ENCODE measurements around the gene LIN52.
A peak's percentile ranks its signal among the peaks of the same experiment; 100 is the strongest.
"Not testable (repeated sequence)": the region's sequence is repeated elsewhere in the genome, so short reads cannot be mapped to it uniquely, and the experiment has no call there.

Gene LIN52

DNA sequence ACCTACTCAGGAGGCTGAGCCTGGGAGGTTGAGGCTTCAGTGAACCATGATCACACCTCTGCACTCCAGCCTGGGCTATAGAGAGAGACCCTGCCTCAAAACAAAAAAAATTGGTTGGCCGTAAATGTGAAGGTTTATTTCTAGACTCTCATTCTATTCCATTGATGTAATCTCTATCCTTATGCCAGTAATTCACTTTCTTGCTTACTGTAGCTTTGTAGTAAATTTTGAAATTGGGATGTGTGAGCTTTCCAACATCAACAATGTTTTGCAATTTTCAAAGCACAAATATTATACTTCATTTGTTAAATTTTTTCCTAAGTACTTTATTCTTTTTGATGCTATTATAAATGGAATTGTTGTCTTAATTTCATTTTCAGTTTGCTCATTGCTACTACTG lies 24.6 kb downstream of the LIN52 start:
- H3K4me1 ChIP-seq (ENCODE audit: control insufficient read depth in 1 of 2, insufficient read depth in 2 of 2, low read length in 2 of 2): no peaks in the 10 kb centered on the region
- H3K9ac ChIP-seq (ENCODE audit: low read length): no peak overlapping the region
- H4K12ac ChIP-seq (ENCODE audit: low read depth, low read length): no peak overlapping the region
- no peak overlapping the region for H4K8ac ChIP-seq (ENCODE audit: low read depth, low read length)
- H2AK5ac ChIP-seq (ENCODE audit: low read length): no peak overlapping the region
- no peak overlapping the region for H2BK5ac ChIP-seq (ENCODE audit: low read depth, low read length, poor library complexity)
- no peak overlapping the region for H3K27ac ChIP-seq (ENCODE audit: low read depth, low read length)
- WGBS (ENCODE audit: extremely low coverage, insufficient coverage, insufficient read length): no CpG with 5 or more reads among the region's 1 CpG
- no peak overlapping the region for H2AFZ ChIP-seq (ENCODE audit: insufficient read depth, low read length, poor library complexity)
- H2BK120ac ChIP-seq (ENCODE audit: insufficient read depth, low read length, poor library complexity): no peak overlapping the region
- H4K91ac ChIP-seq (ENCODE audit: low read depth, low read length): no peak overlapping the region
- no peak overlapping the region for H3K14ac ChIP-seq (ENCODE audit: low read length)
- no peak overlapping the region for H2BK12ac ChIP-seq (ENCODE audit: low read length)
- no peaks in the 10 kb centered on the region for H3K27me3 ChIP-seq (ENCODE audit: insufficient read depth, low read length)
- H3K4me2 ChIP-seq (ENCODE audit: low read length): no peak overlapping the region
- no peak overlapping the region for H3K4me3 ChIP-seq (ENCODE audit: low read depth, low read length)
- H3K79me1 ChIP-seq (ENCODE audit: low read length): no peaks in the 10 kb centered on the region
- H3K9me3 ChIP-seq (ENCODE audit: insufficient read depth, low read depth, low read length): no peaks in the 10 kb centered on the region
- H3K18ac ChIP-seq (ENCODE audit: low read length): no peak overlapping the region
- no peaks in the 10 kb centered on the region for H3K36me3 ChIP-seq (ENCODE audit: control insufficient read depth in 1 of 2, insufficient read depth in 2 of 2, low read length in 2 of 2)
- no peak overlapping the region for H3K4ac ChIP-seq (ENCODE audit: low read depth, low read length)
- no peaks in the 10 kb centered on the region for H3K79me2 ChIP-seq (ENCODE audit: control insufficient read depth, insufficient read depth, low read length, poor library complexity)
- DNase-seq: no peak
- H3K23ac ChIP-seq (ENCODE audit: low read length): no peak overlapping the region

DNA sequence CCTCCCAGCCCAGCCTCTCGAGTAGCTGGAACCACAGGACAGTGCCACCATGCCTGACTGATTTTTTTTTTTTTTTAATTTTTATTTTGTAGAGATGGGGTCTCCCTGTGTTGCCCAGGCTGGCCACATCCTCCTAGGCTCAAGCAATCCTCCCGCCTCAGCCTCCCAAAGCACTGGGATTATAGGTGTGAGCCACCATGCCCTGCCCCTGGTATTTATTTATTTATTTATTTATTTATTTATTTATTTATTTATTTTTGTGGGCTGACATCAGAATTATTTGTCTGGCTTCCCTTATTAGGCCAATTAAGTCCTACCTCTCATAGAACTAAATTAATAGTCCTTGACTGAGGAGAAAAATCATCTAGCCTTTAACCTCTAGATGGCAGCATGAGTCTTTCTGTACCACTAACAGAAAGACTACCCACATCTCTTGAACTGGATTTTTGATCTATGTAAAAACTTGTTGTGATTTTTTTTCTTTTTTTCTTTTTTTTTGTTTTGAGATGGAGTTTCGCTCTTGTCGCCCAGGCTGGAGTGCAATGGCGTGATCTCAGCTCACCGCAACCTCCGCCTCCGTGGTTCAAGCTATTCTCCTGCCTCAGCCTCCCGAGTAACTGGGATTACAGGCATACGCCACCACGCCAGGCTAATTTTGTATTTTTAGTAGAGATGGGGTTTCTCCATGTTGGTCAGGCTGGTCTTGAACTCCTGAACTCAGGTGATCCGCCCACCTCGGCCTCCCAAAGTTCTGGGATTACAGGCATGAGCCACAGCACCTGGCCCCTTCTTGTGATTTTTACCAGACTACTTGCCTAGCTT lies 26.9 kb downstream of the LIN52 start:
- not testable (repeated sequence) for H3K4ac ChIP-seq (ENCODE audit: low read depth, low read length); H3K79me1 ChIP-seq (ENCODE audit: low read length); H2AFZ ChIP-seq (ENCODE audit: insufficient read depth, low read length, poor library complexity); H2BK5ac ChIP-seq (ENCODE audit: low read depth, low read length, poor library complexity); H3K36me3 ChIP-seq (ENCODE audit: control insufficient read depth in 1 of 2, insufficient read depth in 2 of 2, low read length in 2 of 2); H3K9me3 ChIP-seq (ENCODE audit: insufficient read depth, low read depth, low read length); H4K8ac ChIP-seq (ENCODE audit: low read depth, low read length); H2BK12ac ChIP-seq (ENCODE audit: low read length); H4K91ac ChIP-seq (ENCODE audit: low read depth, low read length); H3K27ac ChIP-seq (ENCODE audit: low read depth, low read length); H3K79me2 ChIP-seq (ENCODE audit: control insufficient read depth, insufficient read depth, low read length, poor library complexity); H3K9ac ChIP-seq (ENCODE audit: low read length); H3K4me3 ChIP-seq (ENCODE audit: low read depth, low read length); H3K23ac ChIP-seq (ENCODE audit: low read length); H3K4me1 ChIP-seq (ENCODE audit: control insufficient read depth in 1 of 2, insufficient read depth in 2 of 2, low read length in 2 of 2); H3K27me3 ChIP-seq (ENCODE audit: insufficient read depth, low read length); H3K4me2 ChIP-seq (ENCODE audit: low read length); H3K14ac ChIP-seq (ENCODE audit: low read length); H4K12ac ChIP-seq (ENCODE audit: low read depth, low read length); H2BK120ac ChIP-seq (ENCODE audit: insufficient read depth, low read length, poor library complexity); H2AK5ac ChIP-seq (ENCODE audit: low read length); H3K18ac ChIP-seq (ENCODE audit: low read length)
- no CpG with 5 or more reads among the region's 13 CpGs for WGBS (ENCODE audit: extremely low coverage, insufficient coverage, insufficient read length)
- DNase-seq: peak; percentile 18 to 75

DNA sequence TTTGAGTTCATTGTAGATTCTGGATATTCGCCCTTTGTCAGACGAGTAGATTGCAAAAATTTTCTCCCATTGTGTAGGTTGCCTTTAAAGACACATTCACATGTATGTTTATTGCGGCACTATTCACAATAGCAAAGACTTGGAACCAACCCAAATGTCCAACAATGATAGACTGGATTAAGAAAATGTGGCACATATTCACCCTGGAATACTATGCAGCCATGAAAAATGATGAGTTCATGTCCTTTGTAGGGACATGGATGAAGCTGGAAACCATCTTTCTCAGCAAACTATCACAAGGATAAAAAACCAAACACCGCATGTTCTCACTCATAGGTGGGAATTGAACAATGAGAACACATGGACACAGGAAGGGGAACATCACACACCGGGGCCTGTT lies 40.7 kb downstream of the LIN52 start:
- DNase-seq; H2AFZ ChIP-seq (ENCODE audit: insufficient read depth, low read length, poor library complexity); H3K18ac ChIP-seq (ENCODE audit: low read length); H3K27me3 ChIP-seq (ENCODE audit: insufficient read depth, low read length); H3K4me2 ChIP-seq (ENCODE audit: low read length); H3K9ac ChIP-seq (ENCODE audit: low read length); H3K23ac ChIP-seq (ENCODE audit: low read length); H2BK12ac ChIP-seq (ENCODE audit: low read length); H2BK120ac ChIP-seq (ENCODE audit: insufficient read depth, low read length, poor library complexity); H3K9me3 ChIP-seq (ENCODE audit: insufficient read depth, low read depth, low read length); H2BK5ac ChIP-seq (ENCODE audit: low read depth, low read length, poor library complexity); H4K8ac ChIP-seq (ENCODE audit: low read depth, low read length); H3K36me3 ChIP-seq (ENCODE audit: control insufficient read depth in 1 of 2, insufficient read depth in 2 of 2, low read length in 2 of 2); H3K4me1 ChIP-seq (ENCODE audit: control insufficient read depth in 1 of 2, insufficient read depth in 2 of 2, low read length in 2 of 2); H4K12ac ChIP-seq (ENCODE audit: low read depth, low read length); H3K79me2 ChIP-seq (ENCODE audit: control insufficient read depth, insufficient read depth, low read length, poor library complexity); H3K4ac ChIP-seq (ENCODE audit: low read depth, low read length); H4K91ac ChIP-seq (ENCODE audit: low read depth, low read length); H3K4me3 ChIP-seq (ENCODE audit: low read depth, low read length); H3K27ac ChIP-seq (ENCODE audit: low read depth, low read length); H3K79me1 ChIP-seq (ENCODE audit: low read length); H2AK5ac ChIP-seq (ENCODE audit: low read length); H3K14ac ChIP-seq (ENCODE audit: low read length): not testable (repeated sequence)
- WGBS (ENCODE audit: extremely low coverage, insufficient coverage, insufficient read length): no CpG with 5 or more reads among the region's 5 CpGs

DNA sequence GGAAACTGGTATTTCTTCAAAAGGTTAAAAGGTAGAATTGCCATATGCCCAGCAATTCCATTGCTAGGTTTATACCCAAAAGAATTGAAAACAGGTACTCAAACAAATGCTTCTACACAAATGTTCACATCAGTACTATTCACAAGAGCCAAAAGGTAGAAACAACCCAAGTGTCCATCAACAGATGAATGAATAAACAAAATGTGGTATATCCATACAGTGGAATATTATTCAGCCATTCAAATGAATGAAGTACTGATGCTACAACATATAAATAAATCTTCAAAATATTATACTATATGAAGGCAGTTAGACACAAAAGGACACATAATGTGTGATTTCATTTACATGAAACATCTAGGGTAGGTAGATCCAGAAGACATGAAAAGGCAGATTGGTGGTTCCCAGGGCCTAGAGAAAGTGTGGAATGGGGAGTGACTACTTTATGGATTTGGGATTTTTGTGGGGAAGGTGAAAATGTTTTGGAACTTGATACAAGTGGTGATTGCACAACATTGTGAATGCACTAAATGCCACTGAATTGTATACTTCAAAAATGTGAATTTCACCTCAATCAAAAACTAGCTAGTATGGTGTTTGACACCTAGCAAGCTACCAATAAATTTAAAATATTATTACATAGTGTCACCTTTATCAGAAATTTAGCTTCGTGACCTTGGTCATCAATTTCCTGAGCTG lies 41.7 kb downstream of the LIN52 start:
- Histone ChIP-seq H3K14ac (ENCODE audit: low read length) (no peak overlapping the region), H3K27me3 (ENCODE audit: insufficient read depth, low read length) (no peaks in the 10 kb centered on the region), H3K4me1 (ENCODE audit: control insufficient read depth in 1 of 2, insufficient read depth in 2 of 2, low read length in 2 of 2) (no peaks in the 10 kb centered on the region), H4K8ac (ENCODE audit: low read depth, low read length) (no peak overlapping the region), H2AK5ac (ENCODE audit: low read length) (no peak overlapping the region), H2BK5ac (ENCODE audit: low read depth, low read length, poor library complexity) (no peak overlapping the region), H2BK120ac (ENCODE audit: insufficient read depth, low read length, poor library complexity) (no peak overlapping the region), H3K4me2 (ENCODE audit: low read length) (no peak overlapping the region), H2AFZ (ENCODE audit: insufficient read depth, low read length, poor library complexity) (no peak overlapping the region), H2BK12ac (ENCODE audit: low read length) (no peak overlapping the region), H3K23ac (ENCODE audit: low read length) (no peak overlapping the region), H3K9me3 (ENCODE audit: insufficient read depth, low read depth, low read length) (no peaks in the 10 kb centered on the region), H3K79me2 (ENCODE audit: control insufficient read depth, insufficient read depth, low read length, poor library complexity) (no peaks in the 10 kb centered on the region), H3K9ac (ENCODE audit: low read length) (no peak overlapping the region), H4K91ac (ENCODE audit: low read depth, low read length) (no peak overlapping the region), H4K12ac (ENCODE audit: low read depth, low read length) (no peak overlapping the region), H3K4me3 (ENCODE audit: low read depth, low read length) (no peak overlapping the region), H3K18ac (ENCODE audit: low read length) (no peak overlapping the region), H3K27ac (ENCODE audit: low read depth, low read length) (no peak overlapping the region), H3K4ac (ENCODE audit: low read depth, low read length) (no peak overlapping the region), H3K79me1 (ENCODE audit: low read length) (no peaks in the 10 kb centered on the region), H3K36me3 (ENCODE audit: control insufficient read depth in 1 of 2, insufficient read depth in 2 of 2, low read length in 2 of 2) (no peaks in the 10 kb centered on the region)
- DNase-seq: no peak
- no CpG with 5 or more reads among the region's 1 CpG for WGBS (ENCODE audit: extremely low coverage, insufficient coverage, insufficient read length)
